OCI-LY1 (cell line): ENCODE data around the gene CNTNAP2.

Experiments
- H2AFZ ChIP-seq: fragments of 200-600 bp; sonication (generic), shearing (Covaris generic); 2 replicates; pipeline ENCODE4 v1.6.0; 2014; ENCODE audit warnings: antibody characterized with exemption, mild to moderate bottlenecking, low read length
- H3F3A ChIP-seq: fragments of 200-600 bp; sonication (generic), shearing (Covaris generic); 2 replicates; pipeline ENCODE4 v1.6.0; 2014; ENCODE audit warnings: mild to moderate bottlenecking, antibody characterized with exemption, low read length, moderate library complexity; ENCODE audit not compliant: insufficient read depth
- H3K27ac ChIP-seq: fragments of 200-600 bp; sonication (generic); 2 replicates; pipeline ENCODE4 v1.5.1; 2014; ENCODE audit warnings: low read length, mixed run types, mild to moderate bottlenecking, low read depth; ENCODE audit not compliant: poor library complexity, severe bottlenecking
- H3K27me3 ChIP-seq: fragments of 200-600 bp; sonication (generic); 2 replicates; pipeline ENCODE4 v1.6.0; 2014; ENCODE audit warnings: antibody characterized with exemption, mild to moderate bottlenecking, low read length, moderate library complexity; ENCODE audit not compliant: insufficient read depth
- H3K36me3 ChIP-seq: fragments of 200-600 bp; sonication (generic); 2 replicates; pipeline ENCODE4 v1.6.1; 2014; ENCODE audit warnings: mild to moderate bottlenecking, antibody characterized with exemption, low read length, moderate library complexity, mixed read lengths; ENCODE audit not compliant: insufficient read depth
- H3K4me1 ChIP-seq: fragments of 200-600 bp; sonication (generic); 2 replicates; pipeline ENCODE4 v1.5.1; 2014; ENCODE audit warnings: mild to moderate bottlenecking, low read length, moderate library complexity; ENCODE audit not compliant: insufficient read depth, severe bottlenecking
- H3K4me2 ChIP-seq: fragments of 200-600 bp; sonication (generic), shearing (Covaris generic); 2 replicates; pipeline ENCODE4 v1.6.1; 2014; ENCODE audit warnings: low read length
- H3K4me3 ChIP-seq: fragments of 200-600 bp; sonication (generic); 2 replicates; pipeline ENCODE4 v1.5.1; 2014; ENCODE audit warnings: low read length, low read depth, mild to moderate bottlenecking, mixed read lengths; ENCODE audit not compliant: poor library complexity, severe bottlenecking
- H3K79me2 ChIP-seq: fragments of 200-600 bp; shearing (Covaris generic); 2 replicates; pipeline ENCODE4 v1.6.1; 2016; ENCODE audit warnings: mixed run types, low read length, mixed read lengths; ENCODE audit not compliant: insufficient read depth
- H3K9ac ChIP-seq: fragments of 200-600 bp; sonication (generic), shearing (Covaris generic); 2 replicates; pipeline ENCODE4 v1.6.1; 2014; ENCODE audit warnings: mild to moderate bottlenecking, low read length, mixed read lengths
- H3K9me2 ChIP-seq: fragments of 200-600 bp; sonication (generic), shearing (Covaris generic); 2 replicates; pipeline ENCODE4 v1.6.1; 2014; ENCODE audit warnings: low read depth, mild to moderate bottlenecking, low read length, mixed read lengths
- H3K9me3 ChIP-seq: fragments of 200-600 bp; shearing (Covaris generic); 2 replicates; pipeline ENCODE4 v1.6.1; 2014; ENCODE audit warnings: low read length, mixed read lengths
- H4K20me1 ChIP-seq: fragments of 200-600 bp; sonication (generic), shearing (Covaris generic); 2 replicates; pipeline ENCODE4 v1.6.0; 2016; ENCODE audit warnings: mild to moderate bottlenecking, low read length; ENCODE audit not compliant: insufficient read depth
- CTCF ChIP-seq: fragments of 200-600 bp; sonication (generic), shearing (Covaris generic); IDR thresholded peaks from 2 replicates; pipeline ENCODE4 v1.5.1; 2017; ENCODE audit warnings: mild to moderate bottlenecking, antibody characterized with exemption, low read length, moderate library complexity, mixed read lengths
- EZH2 ChIP-seq: fragments of 200-600 bp; sonication (generic), shearing (Covaris generic); IDR thresholded peaks from 2 replicates; pipeline ENCODE4 v1.8.0; 2017; ENCODE audit warnings: borderline replicate concordance, mixed run types, mild to moderate bottlenecking, antibody characterized with exemption, low read length, moderate library complexity, mixed read lengths

CNTNAP2 gene

GRCh38 chr7:148241700-148242293, 2125.2 kb downstream of the CNTNAP2 start:
- no peaks in the 10 kb centered on the region for H3K36me3 ChIP-seq
- no peaks in the 10 kb centered on the region for H4K20me1 ChIP-seq
- H2AFZ ChIP-seq, result no peak overlapping the region
- TF ChIP-seq EZH2, result no peak
- no peak for TF ChIP-seq CTCF
- no peaks in the 10 kb centered on the region for H3K27me3 ChIP-seq
- no peak overlapping the region for H3K4me3 ChIP-seq
- H3K27ac ChIP-seq, result no peak overlapping the region
- H3K9ac ChIP-seq, result no peak overlapping the region
- H3K9me2 ChIP-seq, result no peaks in the 10 kb centered on the region
- no peaks in the 10 kb centered on the region for H3K9me3 ChIP-seq
- H3F3A ChIP-seq, result no peaks in the 10 kb centered on the region
- H3K4me1 ChIP-seq, result peaks cover 3% of the 10 kb centered on the region
- no peaks in the 10 kb centered on the region for H3K79me2 ChIP-seq
- no peak overlapping the region for H3K4me2 ChIP-seq

- Histone ChIP-seq H3K9me2 (no peaks in the 10 kb centered on the region), H3K27ac (no peak overlapping the region), H3F3A (no peaks in the 10 kb centered on the region), H4K20me1 (no peaks in the 10 kb centered on the region), H2AFZ (no peak overlapping the region), H3K4me3 (no peak overlapping the region), H3K27me3 (no peaks in the 10 kb centered on the region), H3K36me3 (no peaks in the 10 kb centered on the region), H3K4me1 (peaks cover 3% of the 10 kb centered on the region), H3K4me2 (no peak overlapping the region), H3K79me2 (no peaks in the 10 kb centered on the region), H3K9ac (no peak overlapping the region), H3K9me3 (no peaks in the 10 kb centered on the region)
- peak; percentile 94 for TF ChIP-seq CTCF
- no peak for TF ChIP-seq EZH2
Measured at GRCh38 chr7:148242294-148242821, 2125.8 kb downstream of the CNTNAP2 start.

GRCh38 chr7:148245381-148245780, 2128.8 kb downstream of the CNTNAP2 start:
- H3K79me2 ChIP-seq, result no peaks in the 10 kb centered on the region
- no peak overlapping the region for H3K27ac ChIP-seq
- H3K4me1 ChIP-seq, result peaks cover 3% of the 10 kb centered on the region
- H3K9me3 ChIP-seq, result no peaks in the 10 kb centered on the region
- H3K4me3 ChIP-seq, result no peak overlapping the region
- peaks cover 5% of the 10 kb centered on the region; the same call in 1 of the 2 replicates for H3K27me3 ChIP-seq
- TF ChIP-seq EZH2 (no peak), CTCF (no peak)
- no peaks in the 10 kb centered on the region for H3K9me2 ChIP-seq
- H4K20me1 ChIP-seq, result no peaks in the 10 kb centered on the region
- no peak overlapping the region for H3K9ac ChIP-seq
- H3F3A ChIP-seq, result no peaks in the 10 kb centered on the region
- no peak overlapping the region for H3K4me2 ChIP-seq
- no peak overlapping the region for H2AFZ ChIP-seq
- no peaks in the 10 kb centered on the region for H3K36me3 ChIP-seq
